Activated CD4-positive, alpha-beta T cell treated with anti-CD3 and anti-CD28 coated beads, Interleukin-2, amount 50 U/mL, for 1 hour (primary cell): Measurements from ENCODE around the gene TMEM175.

Experiments used
- DNase-seq: peaks from one replicate; pipeline ENCODE4 v3.0.0-alpha.2; 2020

TMEM175 gene

DNA sequence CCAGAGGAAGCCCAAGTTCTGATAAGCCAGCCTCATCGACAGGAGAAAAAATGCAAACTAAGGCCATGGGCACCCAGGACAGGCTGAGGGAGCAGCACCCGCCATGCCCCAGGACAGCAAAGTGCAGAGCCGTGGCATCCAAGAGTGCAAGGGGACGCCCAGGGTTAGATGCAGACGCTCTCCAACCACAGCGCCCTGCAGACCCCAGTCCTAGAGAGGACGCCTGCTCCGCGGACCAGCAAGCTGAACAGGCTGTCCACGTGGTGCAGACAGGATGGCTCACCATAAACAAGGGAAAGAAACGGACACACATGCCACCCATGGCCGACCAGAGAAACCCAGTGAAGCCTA, 32.7 kb upstream of the TMEM175 start:
- DNase-seq: no peak

DNA sequence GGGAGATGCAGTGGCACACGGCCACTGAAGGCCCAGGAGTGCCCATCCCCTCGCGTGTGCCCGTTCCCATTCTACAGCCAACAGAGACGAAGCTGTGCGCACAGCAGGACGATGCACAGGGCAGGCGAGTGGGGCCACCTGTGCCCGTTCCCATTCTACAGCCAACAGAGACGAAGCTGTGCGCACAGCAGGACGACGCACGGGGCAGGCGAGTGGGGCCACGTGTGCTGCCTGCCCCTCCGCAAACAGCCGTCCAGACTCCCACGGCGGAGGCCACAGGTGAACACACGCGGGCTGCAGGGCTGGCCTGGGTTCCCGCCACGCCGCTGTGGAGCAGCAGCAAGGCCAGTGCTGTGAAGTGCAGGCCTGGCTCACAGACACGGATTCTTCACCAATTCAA, 32.2 kb upstream of the TMEM175 start:
- DNase-seq: no peak

DNA sequence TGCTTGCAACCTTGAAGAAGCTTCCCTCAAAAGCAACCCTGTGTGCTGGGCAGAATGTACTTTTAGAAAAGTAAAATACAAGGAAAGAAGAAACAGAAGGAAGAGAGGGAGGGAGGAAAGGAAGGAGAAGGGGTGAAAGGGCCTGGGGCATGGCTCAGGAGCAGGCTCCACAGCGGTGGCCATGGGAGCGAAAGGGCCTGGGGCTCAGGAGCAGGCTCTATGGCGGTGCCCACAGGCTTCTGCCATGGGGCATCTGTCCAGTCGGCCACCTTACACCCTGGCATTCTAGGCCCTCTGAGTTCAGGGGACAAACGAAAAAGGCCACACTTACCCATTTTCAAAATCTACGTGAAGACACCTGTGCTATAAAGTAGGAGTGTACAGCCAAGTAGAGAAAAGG, 31.5 kb upstream of the TMEM175 start:
- no peak for DNase-seq

DNA sequence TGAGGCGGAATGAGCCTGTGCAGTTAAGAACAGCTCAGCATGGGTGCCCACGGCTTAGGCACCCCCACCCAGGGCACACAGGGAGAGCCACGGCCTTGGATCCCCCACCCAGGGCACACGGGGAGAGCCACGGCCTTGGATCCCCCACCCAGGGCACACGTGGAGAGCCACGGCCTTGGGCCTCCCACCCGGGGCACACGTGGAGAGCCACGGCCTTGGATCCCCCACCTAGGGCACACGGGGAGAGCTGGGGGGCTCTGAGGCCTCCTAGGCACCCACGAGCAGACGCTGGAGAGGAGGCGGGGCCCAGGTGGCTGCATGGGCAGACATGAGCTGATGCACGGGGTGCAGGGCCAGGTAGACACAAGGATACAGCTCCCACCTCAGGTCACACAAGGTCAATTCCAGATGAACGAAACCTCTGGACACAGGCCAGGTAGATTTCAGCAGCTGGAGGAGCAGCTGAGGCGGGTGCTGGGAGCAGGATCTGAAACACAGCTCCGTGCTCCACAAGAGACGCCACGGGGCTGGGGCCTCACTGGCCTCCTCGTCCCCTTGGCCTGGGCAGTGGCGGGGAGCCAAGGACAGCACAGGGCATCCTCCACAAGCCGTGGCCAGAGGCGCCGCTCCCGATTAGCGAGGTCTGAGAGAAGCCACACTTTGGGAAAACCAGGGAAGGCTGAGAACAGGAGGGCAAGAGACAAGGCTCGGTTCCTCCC, 30.9 kb upstream of the TMEM175 start:
- DNase-seq: no peak

DNA sequence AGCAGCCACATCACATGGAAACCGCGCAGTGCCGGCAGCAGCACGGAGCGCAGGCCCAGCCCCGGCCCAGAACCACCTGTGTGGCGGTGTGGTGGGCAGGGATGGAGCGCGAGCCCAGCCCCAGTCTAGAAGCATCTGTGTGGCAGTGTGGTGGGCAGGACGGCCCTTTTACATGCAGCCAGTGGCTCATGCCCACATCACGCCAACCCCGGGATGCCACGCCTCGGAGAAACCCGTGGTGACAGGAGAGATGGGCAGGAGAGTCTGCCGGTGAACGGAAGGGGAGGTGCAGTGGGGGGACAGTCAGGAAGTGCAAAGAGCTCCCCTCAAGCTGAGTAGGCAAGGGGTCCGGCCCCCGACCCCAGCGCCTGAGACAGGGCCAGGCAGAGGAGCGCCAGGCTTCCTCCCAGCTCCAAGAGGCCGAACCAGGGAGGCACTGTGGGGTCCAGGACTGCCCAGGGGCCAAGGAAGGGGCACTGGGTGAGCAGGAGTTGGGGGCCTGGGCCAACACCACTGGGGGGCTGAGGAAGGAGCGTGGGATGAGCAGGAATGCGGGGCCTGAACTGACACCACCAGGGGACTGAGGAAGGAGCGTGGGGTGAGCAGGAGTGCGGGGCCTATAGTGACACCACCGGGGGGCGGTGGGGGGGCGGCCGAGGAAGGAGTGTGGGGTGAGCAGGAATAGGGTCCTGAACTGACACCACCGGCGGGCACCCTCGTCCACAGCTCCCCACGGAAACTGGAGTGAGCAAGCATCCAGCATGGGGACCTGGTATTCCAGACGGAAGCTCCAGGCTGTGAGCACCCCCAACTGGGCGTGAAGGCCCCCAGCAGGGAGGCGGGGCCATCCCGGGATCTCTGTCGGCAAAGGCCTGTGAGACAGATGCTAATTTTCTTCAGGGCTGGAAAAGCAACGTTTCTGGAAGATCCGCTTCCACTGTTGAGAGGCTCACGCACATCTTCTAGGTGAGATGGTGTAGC, 28.9 kb upstream of the TMEM175 start:
- DNase-seq: no peak

DNA sequence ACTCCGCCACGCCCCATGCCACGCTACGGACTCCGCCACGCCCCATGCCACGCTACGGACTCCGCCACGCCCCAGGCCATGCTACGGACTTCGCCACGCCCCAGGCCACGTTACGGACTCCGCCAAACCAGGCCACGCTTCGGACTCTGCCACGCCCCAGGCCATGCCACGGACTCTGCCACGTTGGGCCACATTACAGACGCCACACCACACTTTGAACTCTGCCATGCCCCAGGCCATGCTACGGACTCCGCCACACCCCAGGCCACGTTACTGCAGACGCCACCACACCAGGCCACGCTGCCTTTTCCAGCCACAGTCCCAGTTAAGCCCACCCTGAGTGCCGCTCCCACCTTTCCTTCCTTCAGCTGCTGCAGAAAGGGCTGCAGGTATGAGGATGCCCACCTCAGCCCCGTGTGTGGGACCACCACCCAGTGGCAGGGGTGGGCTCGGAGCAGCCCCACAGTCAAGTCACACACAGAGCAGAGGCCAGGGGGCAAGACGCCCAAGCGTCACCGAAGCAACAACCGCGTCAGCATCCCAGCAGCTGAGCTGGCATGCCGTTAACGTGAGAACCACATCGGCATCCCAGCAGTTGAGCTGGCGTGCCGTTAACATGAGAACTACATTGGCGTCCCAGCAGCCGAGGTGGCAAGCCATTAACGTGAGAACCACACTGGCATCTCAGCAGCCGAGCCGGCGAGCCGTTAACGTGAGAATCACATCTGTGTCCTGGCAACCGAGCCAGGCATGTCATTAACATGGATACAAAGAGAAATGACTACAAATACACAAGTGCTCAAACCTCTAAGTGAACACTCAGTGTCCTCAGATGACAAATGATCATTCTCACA, 26.5 kb upstream of the TMEM175 start:
- no peak for DNase-seq

DNA sequence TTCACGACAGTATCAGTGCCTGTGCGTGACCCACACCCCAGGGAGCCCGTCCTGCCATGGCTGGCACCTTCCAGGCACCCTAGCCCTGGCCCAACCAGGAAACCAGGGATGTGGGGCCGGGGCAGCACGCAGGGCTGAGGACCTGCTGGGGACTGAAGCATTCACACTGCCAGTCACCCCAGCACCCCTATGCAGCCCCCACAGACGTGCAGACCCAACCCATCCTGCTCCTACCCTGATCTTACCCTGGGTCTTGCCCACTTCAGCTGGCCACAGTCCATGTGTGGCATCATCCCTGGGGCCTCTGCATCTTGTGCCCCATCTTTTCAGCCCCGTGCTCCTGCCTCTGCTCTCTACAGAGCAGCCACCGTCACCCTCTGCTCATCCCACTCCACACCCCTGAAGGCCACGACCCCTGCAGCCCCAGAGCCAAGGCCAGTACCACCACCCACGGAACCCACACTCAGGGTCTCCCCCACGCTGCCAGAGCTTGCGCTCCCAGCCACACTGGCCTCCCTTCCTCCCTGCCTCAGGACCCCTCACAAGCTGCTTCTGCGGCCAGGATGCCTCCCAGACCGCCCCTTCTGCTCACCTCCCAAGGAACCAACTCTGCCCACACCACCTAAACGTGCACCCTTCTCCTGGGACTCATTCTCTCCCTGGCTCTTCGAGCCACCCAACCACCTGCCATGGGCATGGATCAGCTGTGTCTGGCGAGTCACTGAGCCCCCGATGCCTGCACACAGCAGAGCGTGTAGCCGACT, 25.7 kb upstream of the TMEM175 start:
- no peak for DNase-seq

DNA sequence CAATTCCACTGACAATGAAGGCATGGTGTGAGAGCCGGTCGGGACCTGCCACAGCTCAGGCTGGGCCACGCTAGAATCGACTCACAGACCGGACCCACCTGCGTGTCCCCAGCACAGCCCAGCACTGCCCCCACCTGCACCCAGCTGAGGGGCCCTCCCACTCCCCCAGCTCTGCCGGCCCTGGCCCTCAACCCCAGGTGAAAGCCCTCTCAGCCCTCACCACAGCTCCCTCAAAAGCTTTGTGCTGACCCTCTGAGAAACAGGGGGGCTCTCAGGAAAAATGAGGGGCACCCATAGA, 25.2 kb upstream of the TMEM175 start:
- no peak for DNase-seq

DNA sequence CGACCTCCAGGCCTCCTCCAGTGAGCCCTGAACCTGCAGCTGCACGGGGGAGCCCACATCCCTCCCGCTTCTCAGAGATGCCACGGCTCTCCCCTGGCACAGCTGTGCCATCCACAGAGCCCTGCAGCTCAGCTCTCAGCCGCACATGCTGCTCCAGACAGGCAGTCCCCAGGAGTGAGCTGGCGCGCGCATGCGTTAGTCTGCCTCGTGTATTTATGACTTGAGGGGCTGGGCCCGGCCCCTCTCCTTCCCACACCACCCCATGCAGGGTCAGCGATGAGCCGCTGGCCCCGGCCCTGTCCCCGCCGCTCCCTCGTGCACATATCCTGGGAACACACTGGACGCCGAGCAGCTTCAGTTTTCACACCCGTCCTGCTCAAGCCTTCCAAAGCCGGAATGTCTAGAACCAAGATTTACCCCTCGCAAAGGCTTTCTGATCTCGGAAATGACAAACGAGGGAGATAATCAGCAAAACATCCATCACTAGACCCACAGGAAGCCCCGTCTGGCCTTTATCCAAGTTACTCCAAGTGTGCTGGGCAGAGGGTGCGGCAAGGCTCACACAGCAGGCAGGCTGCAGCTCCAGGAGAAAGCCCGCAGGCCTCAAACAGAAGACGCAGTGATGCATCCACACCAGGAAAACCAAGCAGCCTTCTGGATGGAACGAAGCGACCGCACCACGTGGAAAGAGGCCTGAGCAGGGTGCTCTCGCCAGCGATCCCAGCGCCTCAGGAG, 24.4 kb upstream of the TMEM175 start:
- no peak for DNase-seq

DNA sequence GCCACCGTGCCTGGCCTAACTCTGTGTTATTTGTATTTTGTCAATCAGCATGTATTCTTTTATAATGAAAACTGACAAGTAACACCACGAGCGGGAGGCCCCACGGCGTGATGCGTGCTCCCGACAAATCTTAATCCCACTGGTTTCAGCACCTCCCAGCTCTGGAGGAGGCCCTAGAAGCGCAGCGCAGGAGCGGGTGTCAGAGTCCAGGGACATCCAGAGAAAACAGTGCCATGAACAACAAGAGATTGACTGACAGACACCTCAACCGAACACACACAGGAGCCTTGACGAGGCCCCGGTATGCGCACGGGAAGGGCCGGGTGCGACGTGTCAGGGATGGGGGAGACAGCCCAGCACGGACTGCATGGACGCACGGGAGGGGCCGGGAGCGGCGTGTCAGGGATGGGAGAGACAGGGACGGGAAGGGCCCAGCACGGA, 23.1 kb upstream of the TMEM175 start:
- no peak for DNase-seq

DNA sequence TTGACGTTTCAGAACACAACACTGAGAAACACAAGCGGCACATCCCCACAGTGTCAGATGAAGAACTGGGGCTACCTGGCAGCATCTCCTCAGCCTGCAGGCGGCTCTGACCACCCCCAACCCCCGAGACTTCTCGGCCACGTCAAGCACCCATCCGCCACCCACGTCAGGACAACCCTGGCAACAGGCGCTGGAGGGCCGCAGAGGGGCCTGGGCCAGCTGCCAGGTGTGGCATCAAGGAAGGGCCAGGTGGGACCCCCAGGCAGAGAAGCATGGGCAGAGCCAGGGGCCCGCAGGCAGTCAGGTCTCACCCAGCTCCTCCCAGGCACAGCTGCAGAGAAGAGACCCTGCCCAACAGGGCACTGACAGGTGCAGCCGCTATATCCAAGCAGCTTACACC, 22.4 kb upstream of the TMEM175 start:
- no peak for DNase-seq

DNA sequence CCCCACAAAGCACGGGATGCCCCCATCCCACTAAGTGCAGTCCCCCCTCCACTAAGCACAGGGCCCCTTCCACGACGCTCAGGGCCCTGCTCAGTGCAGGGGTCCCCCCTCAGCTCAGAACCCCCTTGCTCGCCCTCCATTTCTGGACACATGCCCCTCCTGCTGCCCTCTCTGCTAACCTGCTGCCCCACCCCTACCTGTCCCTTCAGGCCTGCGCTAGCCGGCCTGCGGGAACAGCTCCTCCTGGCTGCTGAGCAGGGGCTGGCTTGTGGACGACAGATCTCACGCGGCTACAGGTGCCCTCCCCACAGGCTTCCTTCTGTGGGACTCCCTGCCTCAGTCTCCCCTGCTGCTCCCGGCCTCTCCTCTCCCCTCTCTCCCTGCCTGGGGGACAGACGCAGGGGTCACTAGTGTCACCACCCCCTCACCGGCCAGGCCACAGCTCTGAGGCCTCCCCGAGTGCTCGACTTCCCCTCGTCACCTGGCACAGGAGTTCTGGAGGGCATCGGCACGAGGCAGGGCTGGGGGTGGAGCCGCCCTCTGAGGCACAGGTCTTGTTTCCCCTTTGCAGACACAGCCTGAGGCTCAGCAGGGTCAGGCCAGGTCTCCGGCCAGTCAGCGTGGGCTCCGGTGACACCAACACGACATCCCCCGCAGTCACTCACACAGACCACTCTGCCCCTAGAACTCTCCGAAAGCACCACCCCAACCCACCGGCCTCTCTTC, 21.7 kb upstream of the TMEM175 start:
- no peak for DNase-seq

DNA sequence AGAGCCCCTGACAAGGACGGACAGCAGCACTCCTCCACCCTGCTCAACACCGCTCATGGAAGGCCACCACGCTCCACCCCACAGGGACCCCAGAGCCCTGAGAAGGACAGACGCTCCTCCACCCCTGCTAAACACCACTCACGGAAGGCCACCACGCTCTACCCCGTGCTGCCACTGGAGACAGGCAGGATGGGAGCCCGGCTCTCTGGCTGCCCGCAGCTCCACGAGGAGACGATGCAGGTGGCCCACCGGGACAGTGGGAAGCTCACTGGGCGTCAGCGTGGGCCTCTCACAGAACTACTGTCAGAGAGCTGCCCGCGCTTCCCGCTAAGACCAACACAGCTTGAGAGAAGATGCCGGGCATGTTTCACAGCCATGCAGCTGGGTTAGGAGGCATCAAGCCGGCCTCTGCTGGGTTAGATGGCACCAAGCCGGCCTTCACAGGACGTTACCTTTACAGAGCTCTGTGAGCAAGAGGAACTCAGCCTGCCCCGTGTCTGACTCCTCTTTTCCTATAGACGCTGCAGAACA, 21.0 kb upstream of the TMEM175 start:
- no peak for DNase-seq

DNA sequence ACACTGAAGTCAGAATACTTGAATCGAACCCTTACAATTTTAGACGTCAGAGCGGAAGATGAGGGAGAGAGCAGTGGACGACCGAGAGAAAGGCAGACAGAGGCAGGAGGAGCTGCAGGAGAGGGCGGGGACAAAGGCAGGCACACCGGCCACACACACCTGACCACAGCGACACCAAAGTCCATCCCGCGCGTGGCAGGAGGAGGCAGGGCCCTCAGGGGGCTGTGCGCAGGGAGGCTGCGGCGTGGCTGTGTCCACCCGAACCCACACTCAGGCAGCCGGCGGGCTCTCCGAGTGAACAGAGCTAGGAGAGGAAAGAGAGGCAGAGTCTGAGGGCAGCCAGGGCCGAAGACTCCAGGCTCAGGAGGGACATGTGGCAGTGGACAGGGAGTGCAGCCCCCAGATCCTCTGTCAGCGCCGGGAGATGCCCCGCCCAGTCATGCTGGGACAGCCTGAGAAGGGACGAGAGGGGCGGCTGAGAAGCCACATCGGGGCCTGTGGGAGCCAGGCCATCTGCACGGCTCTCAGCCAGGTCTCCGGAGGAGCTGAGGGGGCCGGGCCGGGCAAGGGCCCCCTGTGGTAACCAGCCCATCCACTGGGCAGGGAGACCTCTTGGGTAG, 20.3 kb upstream of the TMEM175 start:
- no peak for DNase-seq

DNA sequence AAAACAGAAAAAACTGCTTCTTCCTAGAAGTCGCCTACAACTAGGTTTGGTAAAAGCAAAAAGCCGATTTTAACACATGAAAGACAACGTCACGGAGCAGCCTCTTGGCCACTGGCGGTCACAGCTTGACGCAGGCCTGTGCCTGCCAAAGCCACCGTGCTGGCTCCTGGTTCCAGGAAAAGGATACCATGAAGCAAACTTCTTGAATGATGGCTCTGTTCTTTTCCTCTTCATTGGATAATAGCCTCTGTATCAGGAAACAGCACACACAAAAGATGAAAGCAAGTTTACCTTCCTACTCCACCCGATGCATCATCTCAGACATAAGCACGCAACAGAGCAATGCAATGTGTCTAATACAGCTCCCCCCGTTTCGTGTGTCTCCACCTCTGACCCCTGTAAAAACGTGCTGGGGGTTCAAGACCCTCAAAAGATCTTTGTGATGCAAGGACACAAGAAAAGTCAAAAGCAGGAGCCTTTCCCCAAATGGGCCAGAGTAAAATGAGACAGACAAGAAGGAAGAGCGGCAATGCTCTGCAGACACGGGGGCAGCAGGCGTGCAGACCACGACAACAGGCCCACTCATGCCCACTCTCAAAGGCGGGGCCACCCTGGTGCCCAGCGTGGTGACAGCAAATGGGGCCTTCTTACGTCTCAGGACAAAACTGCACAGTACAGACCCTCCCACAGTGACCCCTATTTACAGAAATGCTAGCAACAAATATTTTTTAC, 19.5 kb upstream of the TMEM175 start:
- DNase-seq: no peak

DNA sequence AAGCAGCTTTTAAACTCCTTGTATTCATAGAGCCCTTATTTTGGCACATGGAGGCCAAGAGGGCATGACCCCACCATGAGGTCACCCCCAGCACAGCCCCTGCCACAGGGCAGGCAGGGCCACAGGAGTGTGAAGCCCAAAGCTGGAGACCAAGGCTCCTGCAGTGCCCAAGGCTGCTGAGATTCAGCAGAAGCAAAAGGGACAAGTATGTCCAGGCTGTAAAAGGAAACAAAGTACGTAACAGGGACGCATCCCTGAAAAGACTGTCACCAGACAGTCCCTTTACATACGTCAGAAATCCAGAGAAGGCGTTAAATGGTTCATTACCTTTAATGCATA, 19.0 kb upstream of the TMEM175 start:
- no peak for DNase-seq

DNA sequence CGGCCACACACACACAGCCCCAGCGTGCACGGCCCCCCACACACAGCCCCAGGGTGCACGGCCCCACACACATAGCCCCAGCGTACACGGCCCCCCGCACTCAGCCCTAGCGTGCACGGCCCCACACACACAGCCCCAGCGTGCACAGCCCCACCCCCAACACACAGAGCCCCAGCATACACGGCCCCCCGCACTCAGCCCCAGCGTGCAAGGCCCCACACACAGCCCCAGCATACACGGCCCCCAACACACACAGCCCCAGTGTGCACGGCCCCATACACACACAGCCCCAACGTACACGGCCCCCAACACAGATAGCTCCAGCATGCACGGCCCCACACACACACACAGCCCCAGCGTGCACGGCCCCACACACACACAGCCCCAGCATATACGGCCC, 17.7 kb upstream of the TMEM175 start:
- no peak for DNase-seq

DNA sequence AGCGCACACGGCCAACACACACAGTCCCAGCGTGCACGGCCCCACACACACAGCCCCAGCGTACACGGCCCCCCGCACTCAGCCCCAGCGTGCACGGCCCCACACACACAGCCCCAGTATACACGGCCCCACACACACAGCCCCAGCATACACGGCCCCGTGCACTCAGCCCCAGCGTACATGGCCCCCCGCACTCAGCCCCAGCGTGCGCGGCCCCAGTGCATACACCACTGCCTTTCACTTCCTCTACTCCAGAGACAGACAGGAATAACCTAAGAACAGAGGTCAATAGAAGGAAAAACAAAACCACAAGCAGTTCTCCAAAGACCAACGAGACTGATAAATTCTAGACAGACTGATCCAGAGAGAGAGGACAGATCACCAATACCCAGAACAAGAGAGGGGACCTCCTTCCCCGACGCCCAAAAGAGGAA, 17.2 kb upstream of the TMEM175 start:
- no peak for DNase-seq

DNA sequence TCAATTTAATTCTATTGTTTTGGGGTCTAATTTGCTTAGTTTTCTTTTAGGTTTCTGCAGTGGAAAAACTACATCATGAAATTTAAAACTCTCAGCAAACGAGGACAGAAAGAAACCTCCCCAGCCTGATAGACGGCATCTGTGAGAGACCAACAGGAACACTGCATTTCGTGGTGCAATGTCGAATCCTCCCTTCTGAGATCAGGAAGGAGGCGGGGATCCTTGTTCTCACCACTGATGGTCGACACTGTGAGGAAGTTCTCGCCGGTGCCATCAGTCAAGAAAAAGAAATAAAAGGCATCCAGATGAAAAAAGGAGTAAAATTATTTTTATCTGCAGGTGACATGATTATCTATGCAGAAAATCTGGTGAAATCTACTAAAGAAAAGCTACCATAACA, 16.7 kb upstream of the TMEM175 start:
- no peak for DNase-seq

DNA sequence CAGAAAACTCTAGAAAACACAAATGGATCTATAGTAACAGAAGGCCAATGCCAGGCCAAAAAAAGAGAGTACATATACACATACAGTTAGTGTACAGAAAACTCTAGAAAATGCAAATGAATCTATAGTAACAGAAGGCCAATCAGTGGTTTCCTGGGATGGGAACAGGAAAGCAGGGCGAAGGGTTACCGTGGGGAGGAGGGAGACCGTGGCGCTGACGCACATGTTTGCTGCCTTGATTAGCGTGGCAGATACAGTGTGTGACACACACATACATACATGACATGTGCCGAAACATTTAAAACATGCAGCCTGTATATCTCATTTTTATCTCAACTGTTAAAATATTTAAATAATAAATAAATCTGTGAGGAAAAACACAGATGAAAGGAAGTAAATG, 14.8 kb upstream of the TMEM175 start:
- no peak for DNase-seq
